Cardiac septum (tissue), 1 donor: ENCODE measurements around the gene FAM200A. TPM values are rescaled to one million over a fixed set of nuclear protein-coding genes. Genes with fewer than 3 reads are reported as not detected.
"Not testable (repeated sequence)": the region's sequence is repeated elsewhere in the genome, so short reads cannot be mapped to it uniquely, and the experiment has no call there.

Source experiments
- DNase-seq: peaks from one replicate; pipeline ENCODE4 v3.0.0-alpha.2; 2020; ENCODE audit warnings: low spot score
- intact Hi-C: fragments of 100-400 bp; cut with DNase I; formaldehyde crosslinking; loops from one replicate; pipeline ENCODE4 v1.14.0; 2022
- total RNA-seq: library from RNA; stranded (reverse); fragmentation: NEBNext Ultra II Directional; extraction: Animal tissue kit (Norgen Biotek cat#: 25700); gene quantifications from one replicate; pipeline ENCODE4 v1.2.1, GENCODE V29; 2021
- donor health status: DM: no; HTN: no; CAD: no.

The FAM200A gene
- total RNA-seq, 1 donor from 2014 or later = 4.9 TPM

DNA sequence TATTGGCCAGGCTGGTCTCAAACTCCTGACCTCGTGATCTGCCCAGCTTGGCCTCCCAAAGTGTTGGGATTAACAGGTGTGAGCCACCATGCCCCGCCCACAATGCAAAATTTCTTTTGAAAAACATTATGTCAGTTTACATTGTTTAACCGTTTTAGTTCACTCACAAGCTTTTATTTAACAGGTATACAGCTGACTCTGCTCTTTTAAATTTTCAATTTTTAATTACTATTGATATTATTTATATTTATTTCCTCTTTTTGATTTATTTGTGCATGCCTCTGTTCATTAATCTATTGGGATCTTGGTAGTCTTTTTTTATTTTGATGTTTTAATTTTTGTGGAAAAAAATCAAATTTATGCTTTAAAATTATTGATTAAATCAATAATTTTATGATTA, 30.5 kb downstream of the FAM200A start:
- no peak for DNase-seq
- intact Hi-C loops = no loop called here

DNA sequence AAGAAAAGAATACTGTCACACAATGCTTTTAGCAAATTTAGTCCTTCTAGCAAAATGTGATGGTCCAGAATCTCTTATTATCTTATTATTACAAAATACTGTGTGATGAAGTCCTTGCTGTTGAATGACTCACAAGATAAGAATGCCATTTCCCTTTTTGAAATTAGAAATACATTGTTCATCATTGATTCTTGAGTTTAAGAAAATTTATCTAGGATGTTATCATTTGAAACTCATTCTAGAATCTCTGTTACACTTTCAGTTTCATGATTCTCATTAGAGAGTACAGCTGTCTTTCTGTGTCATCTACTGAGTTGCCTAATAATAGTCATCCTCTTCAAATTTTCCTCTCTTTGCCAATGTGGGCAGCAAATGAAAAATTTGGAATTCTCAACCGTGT, 37.9 kb downstream of the FAM200A start:
- no peak for DNase-seq
- intact Hi-C loops = no loop called here

DNA sequence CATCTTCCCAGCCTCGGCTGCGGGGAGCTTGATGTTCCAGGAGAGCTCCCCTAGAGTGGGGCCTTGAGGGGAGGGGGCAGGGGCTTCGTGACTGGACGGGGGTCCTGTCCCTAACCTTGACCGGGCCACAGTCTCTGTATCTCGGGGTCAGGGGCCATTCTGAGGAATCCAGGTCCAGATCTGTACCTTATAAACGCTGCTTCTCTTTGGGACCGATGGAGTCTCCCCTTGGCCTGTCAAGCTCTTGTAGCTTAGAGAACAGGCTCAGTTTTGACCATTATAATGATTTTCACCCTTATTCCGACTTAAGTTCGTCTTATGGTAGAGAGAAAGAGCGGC, 46.6 kb downstream of the FAM200A start:
- no peak for DNase-seq
- intact Hi-C loops = no loop called here

DNA sequence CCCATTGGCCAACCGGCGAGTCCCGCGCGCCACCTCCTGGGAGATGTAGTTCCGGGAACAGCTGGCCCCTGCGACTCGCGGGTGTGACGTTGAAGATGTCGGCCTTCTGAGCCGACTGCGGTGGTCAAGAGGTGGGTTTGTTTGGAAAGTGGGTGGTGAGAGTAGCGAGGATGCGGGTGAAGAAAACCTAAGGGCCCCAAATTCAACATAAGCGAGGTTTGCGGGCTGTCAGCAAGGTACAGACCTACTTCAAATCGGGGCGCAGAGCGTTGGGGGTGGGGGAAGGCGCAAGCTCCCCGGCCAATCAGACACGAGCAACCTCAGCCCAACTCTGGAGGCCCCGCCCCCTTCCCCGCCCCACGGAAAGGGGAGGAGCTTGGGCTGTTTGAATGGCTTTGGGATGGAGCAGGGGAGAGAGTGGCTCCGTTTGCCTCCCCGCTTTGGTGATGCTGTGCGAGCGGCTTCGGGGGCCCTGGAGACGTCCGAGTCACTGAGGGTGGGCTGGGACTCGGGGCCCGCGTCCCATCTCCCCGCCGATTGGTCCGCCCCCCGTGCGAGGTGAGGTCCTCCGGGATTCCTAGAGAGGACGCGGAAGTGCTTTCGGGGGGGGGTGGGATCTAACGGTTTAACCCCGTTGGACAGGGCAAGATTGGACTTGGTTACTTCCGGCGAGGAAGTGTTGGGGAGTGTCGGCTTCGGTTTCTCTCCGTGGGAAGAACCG, 47.2 kb downstream of the FAM200A start, which contains the start of gene ZKSCAN5:
Gene ZKSCAN5, plus strand, starts transcription at position 60 of the 721 bp plus-strand sequence. CDS start 1,383 bp downstream, outside the sequence.
- DNase-seq = peak; percentile 100
- intact Hi-C loops = no loop called here

DNA sequence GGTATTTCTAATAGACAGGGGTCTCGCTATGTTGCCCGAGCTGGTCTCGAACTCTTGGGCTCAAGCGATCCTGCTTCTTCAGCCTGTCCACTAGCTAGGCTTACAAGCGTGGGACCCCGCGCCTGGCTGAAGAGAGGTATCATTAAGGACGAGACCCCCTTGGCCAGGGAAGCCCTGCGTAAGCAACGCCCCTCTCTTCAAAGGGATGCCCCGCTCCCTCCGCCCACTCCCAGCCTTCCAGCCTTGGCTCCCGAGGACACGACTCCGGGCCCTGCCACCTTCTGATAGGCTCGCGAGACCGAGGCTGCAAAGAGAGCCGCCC, 47.7 kb downstream of the FAM200A start:
- intact Hi-C loops = no loop called here
- no peak for DNase-seq

DNA sequence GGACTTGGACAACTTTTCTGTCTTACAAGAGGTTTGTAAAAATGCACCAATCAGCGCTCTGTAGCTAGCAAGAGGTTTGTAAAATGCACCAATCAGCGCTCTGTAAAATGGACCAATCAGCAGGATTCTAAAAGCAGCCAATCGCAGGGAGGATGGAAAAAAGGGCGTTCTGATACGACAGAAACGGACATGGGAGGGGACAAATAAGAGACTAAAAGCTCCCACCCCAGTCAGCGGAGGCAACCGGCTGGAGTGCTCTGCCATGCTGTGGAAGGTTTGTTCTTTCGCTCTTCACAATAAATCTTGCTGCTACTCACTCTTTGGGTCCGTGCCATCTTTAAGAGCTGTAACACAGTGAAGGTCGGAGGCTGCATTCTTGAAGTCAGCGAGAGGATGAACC, 50.7 kb downstream of the FAM200A start:
- intact Hi-C loops = loop anchor here (2.0 kb wide), 1 partner anchor 52 kb away; the partner anchor contains the start of gene FAM200A
- DNase-seq = not testable (repeated sequence)

DNA sequence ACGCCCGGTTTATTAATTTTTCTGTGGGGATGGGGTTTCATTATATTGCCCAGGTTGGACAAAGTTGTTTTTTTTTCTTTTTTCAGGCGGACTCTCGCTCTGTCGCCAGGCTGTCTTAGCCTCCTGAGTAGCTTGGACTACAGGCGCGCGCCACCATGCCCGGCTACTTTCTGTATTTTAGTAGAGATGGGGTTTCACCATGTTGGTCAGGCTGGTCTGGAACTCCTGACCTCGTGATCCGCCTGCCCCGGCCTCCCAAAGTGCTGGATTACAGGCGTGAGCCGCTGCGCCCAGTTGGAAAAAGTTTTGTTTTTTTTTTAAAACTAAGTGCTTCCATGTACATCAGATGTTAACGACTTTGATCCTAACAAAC, 51.3 kb downstream of the FAM200A start:
- intact Hi-C loops = loop anchor here (1.0 to 2.0 kb wide), 2 partner anchors 28 to 52 kb away; partner anchors contain the start of genes FAM200A and ZNF789
- DNase-seq = no peak

DNA sequence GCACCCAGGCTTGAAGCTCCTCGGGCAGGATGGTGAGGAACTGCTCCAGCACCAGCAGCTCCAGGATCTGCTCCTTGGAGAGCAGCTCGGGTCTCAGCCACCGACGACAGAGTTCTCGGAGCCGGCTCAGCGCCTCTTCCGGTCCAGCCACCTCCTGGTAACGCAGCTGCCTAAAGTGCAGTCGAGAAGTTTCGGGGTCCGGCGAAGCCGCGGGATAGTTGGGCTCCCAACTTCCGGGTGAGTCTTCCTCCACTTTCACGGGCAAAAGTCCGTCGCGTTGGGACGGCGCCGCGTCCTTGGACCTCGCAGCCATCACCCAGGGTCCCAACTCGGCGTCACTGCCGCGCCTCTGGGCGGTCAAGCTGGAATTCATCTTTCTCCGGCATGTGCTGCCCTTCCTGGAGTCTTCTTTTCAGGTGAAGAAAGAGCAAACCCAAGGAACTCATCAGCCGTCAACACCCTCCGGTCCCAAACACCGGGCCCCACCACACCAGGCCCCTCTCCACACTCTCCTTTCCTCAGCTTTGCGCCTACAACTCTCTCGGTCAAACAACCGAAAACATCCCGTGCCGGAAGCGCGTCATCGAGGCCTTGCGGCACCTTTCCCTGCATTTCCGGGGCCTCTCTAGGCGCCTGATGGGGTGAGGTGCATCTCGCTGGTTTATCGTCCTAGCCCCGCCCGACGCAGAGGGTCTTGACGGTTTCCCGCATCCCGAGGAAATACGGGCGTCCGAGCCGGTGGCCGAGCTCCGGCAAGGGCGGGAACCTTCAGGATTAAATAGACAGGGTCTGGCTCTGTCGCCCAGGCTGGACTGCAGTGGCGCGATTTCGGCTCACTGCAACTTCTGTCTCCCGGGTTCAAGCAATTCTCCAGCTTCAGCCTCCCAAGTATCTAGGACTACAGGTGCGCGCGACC, 51.9 kb downstream of the FAM200A start, which contains the start of gene ZNF394:
Gene ZNF394, minus strand, starts transcription at position 561 of the 916 bp plus-strand sequence. Its CDS starts 188 bp downstream, at position 373.
- DNase-seq = peak; percentile 97
- intact Hi-C loops = loop anchor here (1.0 to 2.0 kb wide), 2 partner anchors 28 to 53 kb away; partner anchors contain the start of genes FAM200A and ZNF789

DNA sequence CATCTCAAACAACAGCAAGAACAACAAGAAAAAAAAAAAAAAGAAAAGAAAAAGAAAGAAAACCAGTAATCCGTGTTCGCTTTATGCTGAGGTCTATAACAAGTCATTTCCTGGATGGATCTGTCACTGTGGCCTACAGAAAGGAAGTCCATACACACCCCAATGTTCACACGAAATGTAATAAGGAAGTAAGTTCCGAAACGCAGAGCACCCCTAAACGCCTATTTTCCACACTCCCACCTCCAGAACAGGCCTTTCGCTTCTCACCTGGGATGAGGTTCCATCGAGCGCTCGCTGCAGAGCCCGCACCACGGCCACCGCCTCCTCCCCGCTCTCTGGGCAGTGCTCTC, 52.6 kb downstream of the FAM200A start:
- DNase-seq = no peak
- intact Hi-C loops = no loop called here

DNA sequence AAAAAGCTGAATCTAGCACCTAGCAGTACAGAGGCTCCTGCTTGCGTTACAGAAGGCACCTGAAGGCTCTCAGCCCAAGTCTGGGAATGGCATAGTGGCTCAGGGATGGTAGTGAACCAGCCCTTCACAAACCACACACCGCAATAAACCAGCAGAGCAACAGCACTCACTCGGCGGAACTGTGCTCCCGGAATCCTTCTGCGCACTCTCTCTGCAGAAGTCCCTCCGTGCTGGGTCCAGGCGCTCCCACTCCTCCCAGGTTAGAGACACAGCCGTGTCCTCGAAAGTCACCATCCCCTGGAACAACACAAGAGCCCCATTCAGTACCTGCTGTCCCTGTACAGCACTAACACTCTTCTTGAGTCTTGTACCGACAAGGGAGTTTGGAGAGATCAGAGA, 53.4 kb downstream of the FAM200A start:
- DNase-seq = no peak
- intact Hi-C loops = no loop called here

DNA sequence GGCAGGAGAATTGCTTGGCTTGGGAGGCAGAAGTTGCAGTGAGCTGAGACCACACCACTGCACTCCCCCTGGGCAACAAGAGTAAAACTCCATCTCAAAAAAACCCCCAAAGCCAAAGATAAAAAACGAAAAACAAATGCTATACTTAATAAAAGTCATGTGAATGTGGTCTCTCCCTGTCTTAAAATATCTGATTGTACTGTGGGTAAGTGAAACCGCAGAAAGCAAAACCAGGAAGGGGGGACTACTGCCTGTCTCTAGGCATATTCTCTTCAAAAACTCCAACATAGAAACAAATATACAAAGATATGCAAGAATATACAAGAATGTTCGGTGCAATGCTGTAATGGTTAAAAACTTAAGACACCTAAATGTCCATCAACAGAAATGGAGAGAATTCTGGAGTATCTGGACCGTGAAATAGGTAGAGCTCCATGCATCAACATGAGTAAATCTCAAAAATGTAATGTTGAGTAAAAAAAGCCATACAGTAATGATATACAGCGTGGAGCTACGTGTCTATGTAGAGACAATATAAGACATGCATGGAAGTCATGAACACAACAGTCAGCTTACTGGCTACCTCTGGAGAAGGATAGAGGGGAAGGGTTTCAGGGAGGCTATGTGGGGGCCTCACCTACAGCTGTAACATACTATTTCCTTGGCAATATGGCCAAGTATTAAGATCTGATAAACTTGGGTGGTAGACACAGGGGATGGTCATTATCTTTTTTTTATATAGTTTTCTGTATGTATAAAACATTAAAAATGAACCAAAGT, 54.0 kb downstream of the FAM200A start:
- DNase-seq = no peak
- intact Hi-C loops = no loop called here

Other genes starting within 250 kb of the FAM200A start
- 116 TPM for gene ARPC1A, start 226.2 kb downstream of the FAM200A start, total RNA-seq
- 40.4 TPM for gene ARPC1B, start 177.4 kb downstream of the FAM200A start, total RNA-seq
- gene PDAP1, start 143.5 kb downstream of the FAM200A start, total RNA-seq = 95.6 TPM
- gene BUD31, start 143.1 kb downstream of the FAM200A start, total RNA-seq = 46.5 TPM
- 3.4 TPM for gene PTCD1, start 113.3 kb downstream of the FAM200A start, total RNA-seq
- gene CPSF4, start 113.2 kb downstream of the FAM200A start, total RNA-seq = 15.0 TPM
- gene ATP5MF, start 85.9 kb downstream of the FAM200A start, total RNA-seq = 516 TPM
- gene ZNF789, start 79.2 kb downstream of the FAM200A start, total RNA-seq = 3.8 TPM
- gene ZNF394, start 51.8 kb downstream of the FAM200A start, total RNA-seq = 14.9 TPM
- gene ZKSCAN5, start 47.5 kb downstream of the FAM200A start, total RNA-seq = 7.0 TPM
- 42.1 TPM for gene ZNF655, start 6.5 kb upstream of the FAM200A start, total RNA-seq
- not detected for gene TMEM225B, start 46.2 kb upstream of the FAM200A start, total RNA-seq
- gene ZSCAN25, start 64.8 kb upstream of the FAM200A start, total RNA-seq = 10.4 TPM
- 0.13 TPM for gene CYP3A5, start 127.9 kb upstream of the FAM200A start, total RNA-seq
- not detected for gene CYP3A7, start 183.1 kb upstream of the FAM200A start, total RNA-seq
- gene CYP3A4, start 232.1 kb upstream of the FAM200A start, total RNA-seq = not detected